Peyer's patch (tissue), 4 donors: ENCODE measurements around the gene TMEM50A. TPM values are rescaled to one million over a fixed set of nuclear protein-coding genes. Genes with fewer than 3 reads are reported as not detected.
"Not testable (repeated sequence)": the region's sequence is repeated elsewhere in the genome, so short reads cannot be mapped to it uniquely, and the experiment has no call there.

Experiments used
- DNase-seq, 3 donors: peaks; one replicate each; pipeline ENCODE4 v3.0.0-alpha.2; 2017 to 2019
- H3K27ac ChIP-seq, 4 donors: fragments of 200-600 bp; sonication (generic); one replicate each; pipeline ENCODE4 v1.5.1; 2016 to 2019
- H3K27me3 ChIP-seq, 2 donors: fragments of 200-600 bp; sonication (generic); one replicate each; pipeline ENCODE4 v1.5.1; 2019
- H3K36me3 ChIP-seq, 3 donors: fragments of 200-600 bp; sonication (generic); one replicate each; pipeline ENCODE4 v1.5.1; 2016 to 2019
- H3K4me1 ChIP-seq, 4 donors: fragments of 200-600 bp; sonication (generic); one replicate each; pipeline ENCODE4 v1.5.1; 2016 to 2019
- H3K4me3 ChIP-seq, 4 donors: fragments of 200-600 bp; sonication (generic); 1 replicate in 3 of 4; 2 replicates in 1 of 4; pipeline ENCODE4 v1.5.1; 2016 to 2019; ENCODE audit warnings: mild to moderate bottlenecking in 1 of 4
- H3K9me3 ChIP-seq, 4 donors: fragments of 200-600 bp; sonication (generic); one replicate each; pipeline ENCODE4 v1.5.1; 2016 to 2019; ENCODE audit warnings: mild to moderate bottlenecking in 1 of 4
- POLR2A ChIP-seq, 2 donors: fragments of 450-650 bp; IDR thresholded peaks; one replicate each; pipeline ENCODE4 v1.5.1; 2017; ENCODE audit warnings: antibody characterized with exemption in 2 of 2, mild to moderate bottlenecking in 2 of 2, moderate library complexity in 2 of 2
- total RNA-seq, 4 donors: library from RNA; depleted of rRNA; stranded (reverse); fragments of >200 nt; gene quantifications; one replicate each; pipeline ENCODE4 v1.1.0, GENCODE V29; 2016
- TF ChIP-seq, protein P1 (sequence below), 6 experiments: fragments of 450-650 bp in 4 of 6; fragments of 200-600 bp in 2 of 6; sonication (generic) in 1 of 6; IDR thresholded peaks; one replicate each; pipeline ENCODE4 v1.5.1; 2017 to 2019; ENCODE audit warnings: antibody characterized with exemption in 6 of 6, mild to moderate bottlenecking in 3 of 6, moderate library complexity in 1 of 6

TMEM50A gene
- 100 to 1,000 TPM in 1 of 4 donors, 10 to 100 TPM in 3; 43.7 to 101 (median 56.2) TPM for total RNA-seq

GRCh38 chr1:25338188-25338981 is at the start of gene TMEM50A:
Gene TMEM50A, plus strand, starts transcription at chr1:25338334. Its CDS starts 2,153 bp downstream, at chr1:25340487.
- Histone ChIP-seq H3K27ac (peak within 1 kb of the TSS; percentile 90 to 97 (median 95)), H3K4me3 (peak within 1 kb of the TSS; percentile 53 to 94 (median 84)), H3K9me3 (no peaks in the 10 kb centered on the region), H3K4me1 (peaks cover 0 to 19% (median 8%) of the 10 kb centered on the region in 4 donors), H3K27me3 (no peaks in the 10 kb centered on the region), H3K36me3 (peaks cover 0 to 8% (median 0%) of the 10 kb centered on the region in 3 donors)
- TF ChIP-seq, protein P1, sequence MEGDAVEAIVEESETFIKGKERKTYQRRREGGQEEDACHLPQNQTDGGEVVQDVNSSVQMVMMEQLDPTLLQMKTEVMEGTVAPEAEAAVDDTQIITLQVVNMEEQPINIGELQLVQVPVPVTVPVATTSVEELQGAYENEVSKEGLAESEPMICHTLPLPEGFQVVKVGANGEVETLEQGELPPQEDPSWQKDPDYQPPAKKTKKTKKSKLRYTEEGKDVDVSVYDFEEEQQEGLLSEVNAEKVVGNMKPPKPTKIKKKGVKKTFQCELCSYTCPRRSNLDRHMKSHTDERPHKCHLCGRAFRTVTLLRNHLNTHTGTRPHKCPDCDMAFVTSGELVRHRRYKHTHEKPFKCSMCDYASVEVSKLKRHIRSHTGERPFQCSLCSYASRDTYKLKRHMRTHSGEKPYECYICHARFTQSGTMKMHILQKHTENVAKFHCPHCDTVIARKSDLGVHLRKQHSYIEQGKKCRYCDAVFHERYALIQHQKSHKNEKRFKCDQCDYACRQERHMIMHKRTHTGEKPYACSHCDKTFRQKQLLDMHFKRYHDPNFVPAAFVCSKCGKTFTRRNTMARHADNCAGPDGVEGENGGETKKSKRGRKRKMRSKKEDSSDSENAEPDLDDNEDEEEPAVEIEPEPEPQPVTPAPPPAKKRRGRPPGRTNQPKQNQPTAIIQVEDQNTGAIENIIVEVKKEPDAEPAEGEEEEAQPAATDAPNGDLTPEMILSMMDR (IDR thresholded peaks at IDR 0.05) = no peak
- TF ChIP-seq POLR2A (IDR thresholded peaks at IDR 0.05) = peak; percentile 75 to 76
- DNase-seq = peak; percentile 89 to 95 (median 90)

DNA sequence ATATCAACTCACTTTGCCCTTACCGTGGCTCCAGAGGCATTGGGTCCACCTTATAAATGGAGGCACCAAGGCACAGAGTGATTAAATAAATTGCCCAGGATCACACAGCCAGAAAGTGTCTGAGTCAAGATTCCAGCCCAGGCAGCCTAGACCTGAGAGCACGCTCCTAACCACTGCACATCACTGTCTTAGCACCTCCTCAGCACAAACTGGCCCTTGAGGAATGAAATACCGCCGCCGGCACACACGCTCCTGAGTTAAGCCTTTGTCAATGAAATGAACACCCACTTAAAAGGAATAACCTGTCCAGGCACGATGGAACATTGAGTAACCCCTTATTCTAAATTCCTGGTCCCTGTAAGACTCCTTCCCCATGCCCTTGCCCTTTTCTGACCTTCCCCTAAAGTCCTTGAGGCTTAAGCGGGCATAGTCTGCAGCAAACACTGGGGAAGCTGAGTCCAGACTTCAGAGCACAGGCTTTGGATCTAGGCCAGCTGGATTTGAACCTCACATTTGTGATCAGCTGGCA is 49.5 kb upstream of the TMEM50A start:
- not testable (repeated sequence) for H3K9me3 ChIP-seq, DNase-seq, H3K27me3 ChIP-seq

GRCh38 chr1:25290043-25290442 is 48.1 kb upstream of the TMEM50A start:
- TF ChIP-seq, protein P1 (IDR thresholded peaks at IDR 0.05) = peak in 2 of 6 experiments; percentile 12 to 19
- not testable (repeated sequence) for H3K27ac ChIP-seq, H3K4me3 ChIP-seq, H3K36me3 ChIP-seq, H3K27me3 ChIP-seq, H3K9me3 ChIP-seq, DNase-seq, H3K4me1 ChIP-seq

More for the DNA sequence above, 49.5 kb upstream of the TMEM50A start:
- H3K4me1 ChIP-seq, H3K36me3 ChIP-seq, H3K4me3 ChIP-seq, H3K27ac ChIP-seq: not testable (repeated sequence)

GRCh38 chr1:25293426-25293825 is 44.7 kb upstream of the TMEM50A start:
- H3K27me3 ChIP-seq, H3K9me3 ChIP-seq, H3K36me3 ChIP-seq, H3K27ac ChIP-seq, H3K4me3 ChIP-seq, H3K4me1 ChIP-seq, DNase-seq: not testable (repeated sequence)

GRCh38 chr1:25294889-25295826 is 43.0 kb upstream of the TMEM50A start:
- not testable (repeated sequence) for H3K27ac ChIP-seq, H3K36me3 ChIP-seq, DNase-seq, H3K27me3 ChIP-seq, H3K4me1 ChIP-seq, H3K4me3 ChIP-seq, H3K9me3 ChIP-seq

DNA sequence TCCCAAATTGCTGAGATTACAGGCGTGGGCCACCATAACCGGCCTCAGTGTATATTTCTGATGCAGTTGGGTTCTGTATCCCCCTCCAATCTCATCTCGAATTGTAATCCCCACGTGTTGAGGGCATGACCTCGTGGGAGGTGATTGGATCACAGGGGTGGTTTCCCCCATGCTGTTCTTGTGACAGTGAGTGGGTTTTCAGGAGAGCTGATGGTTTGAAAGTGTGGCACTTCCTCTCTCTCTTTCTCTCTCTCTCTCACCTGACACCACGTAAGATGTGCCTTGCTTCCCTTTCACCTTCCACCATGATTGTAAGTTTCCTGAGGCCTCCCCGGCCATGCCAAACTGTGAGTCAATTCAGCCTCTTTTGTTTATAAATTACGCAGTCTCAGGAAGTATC is 41.6 kb upstream of the TMEM50A start:
- not testable (repeated sequence) for H3K27me3 ChIP-seq

DNA sequence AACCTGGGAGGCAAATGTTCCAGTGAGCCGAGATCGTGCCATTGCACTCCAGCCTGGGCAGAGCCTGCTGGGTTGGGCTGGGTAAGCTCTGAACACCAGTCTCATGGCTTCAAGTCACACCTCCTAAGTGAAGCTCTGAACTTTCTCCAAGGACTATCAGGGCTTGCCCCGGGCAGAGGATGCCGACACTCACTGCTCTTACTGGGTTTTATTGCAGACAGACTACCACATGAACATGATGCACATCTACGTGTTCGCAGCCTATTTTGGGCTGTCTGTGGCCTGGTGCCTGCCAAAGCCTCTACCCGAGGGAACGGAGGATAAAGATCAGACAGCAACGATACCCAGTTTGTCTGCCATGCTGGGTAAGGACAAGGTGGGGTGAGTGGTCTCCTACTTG is 37.4 kb upstream of the TMEM50A start:
- H3K4me1 ChIP-seq, DNase-seq, H3K9me3 ChIP-seq, H3K36me3 ChIP-seq, H3K27me3 ChIP-seq, H3K27ac ChIP-seq, H3K4me3 ChIP-seq: not testable (repeated sequence)

More for the DNA sequence above, 41.6 kb upstream of the TMEM50A start:
- not testable (repeated sequence) for H3K27ac ChIP-seq, H3K4me1 ChIP-seq, H3K4me3 ChIP-seq, DNase-seq, H3K36me3 ChIP-seq, H3K9me3 ChIP-seq

GRCh38 chr1:25302330-25302729 is 35.8 kb upstream of the TMEM50A start:
- not testable (repeated sequence) for H3K4me1 ChIP-seq, DNase-seq, H3K36me3 ChIP-seq, H3K27me3 ChIP-seq, H3K27ac ChIP-seq, H3K9me3 ChIP-seq, H3K4me3 ChIP-seq

GRCh38 chr1:25304936-25305335 is 33.2 kb upstream of the TMEM50A start:
- DNase-seq, H3K4me3 ChIP-seq, H3K36me3 ChIP-seq, H3K27me3 ChIP-seq, H3K27ac ChIP-seq, H3K9me3 ChIP-seq, H3K4me1 ChIP-seq: not testable (repeated sequence)

DNA sequence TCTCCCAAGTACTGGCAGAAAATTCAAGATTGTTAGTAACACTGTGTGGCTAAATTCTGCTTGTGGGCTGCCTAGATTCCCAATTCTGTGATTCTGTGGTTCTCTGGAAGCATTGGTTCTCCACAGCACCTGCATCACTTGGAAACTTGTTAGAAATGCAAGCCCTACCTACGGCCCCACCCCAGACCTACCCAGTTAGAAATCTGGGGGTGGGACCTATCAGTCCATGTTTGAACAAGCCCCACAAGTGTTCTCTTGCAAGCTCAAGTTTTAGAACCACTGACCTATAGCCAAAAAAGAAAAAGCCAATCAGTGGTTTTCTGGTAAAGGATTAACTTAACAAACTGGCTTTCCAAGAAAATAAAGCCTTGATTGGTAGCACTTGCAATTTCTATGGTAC is 30.0 kb upstream of the TMEM50A start:
- not testable (repeated sequence) for H3K36me3 ChIP-seq, H3K27ac ChIP-seq, H3K9me3 ChIP-seq, H3K4me3 ChIP-seq, H3K27me3 ChIP-seq, H3K4me1 ChIP-seq, DNase-seq

DNA sequence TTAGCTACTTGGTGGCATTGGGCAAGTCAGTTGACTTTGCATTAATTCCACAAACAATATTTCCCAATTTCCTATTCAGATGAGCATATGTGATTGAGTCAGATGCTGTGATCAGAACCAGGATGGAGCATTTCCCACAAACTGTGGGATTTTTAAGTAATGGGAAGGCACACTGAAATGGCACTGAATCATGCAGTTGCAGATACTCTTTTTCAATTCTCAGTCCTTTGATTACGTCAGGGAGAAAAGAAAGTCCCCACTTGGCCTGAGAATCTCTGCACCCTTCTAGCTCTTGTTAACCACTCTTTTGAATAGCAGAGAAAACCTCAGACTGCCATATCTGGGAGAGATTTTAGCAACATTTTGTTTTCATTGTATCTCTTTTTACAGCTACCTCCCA is 29.0 kb upstream of the TMEM50A start:
- not testable (repeated sequence) for H3K9me3 ChIP-seq, H3K4me1 ChIP-seq, DNase-seq, H3K36me3 ChIP-seq, H3K27me3 ChIP-seq, H3K27ac ChIP-seq, H3K4me3 ChIP-seq

GRCh38 chr1:25309486-25309885 is 28.6 kb upstream of the TMEM50A start:
- not testable (repeated sequence) for H3K4me3 ChIP-seq

More at GRCh38 chr1:25309486-25309885, 28.6 kb upstream of the TMEM50A start:
- not testable (repeated sequence) for H3K27ac ChIP-seq, H3K9me3 ChIP-seq, H3K4me1 ChIP-seq, H3K27me3 ChIP-seq, DNase-seq, H3K36me3 ChIP-seq
